GM12864 (cell line): ENCODE results near the gene NES.

ENCODE experiments used
- DNase-seq: peaks from one replicate; pipeline ENCODE4 v3.0.0-alpha.2; 2011; ENCODE audit warnings: low read depth
- H3K4me3 ChIP-seq: 2 replicates; pipeline ENCODE4 v1.5.1; 2011; ENCODE audit warnings: mild to moderate bottlenecking, low read depth, low read length, control low read depth
- CTCF ChIP-seq: IDR thresholded peaks from 2 replicates; pipeline ENCODE4 v1.5.1; 2011; ENCODE audit warnings: low read depth, mild to moderate bottlenecking, moderate library complexity, low read length, control low read depth, inconsistent platforms; ENCODE audit errors: missing control alignments

Gene NES

GRCh38 chr1:156666862-156667609 is 10.2 kb downstream of the NES start:
- TF ChIP-seq CTCF, result no peak
- DNase-seq, result no peak
- no peak overlapping the region for H3K4me3 ChIP-seq

DNA sequence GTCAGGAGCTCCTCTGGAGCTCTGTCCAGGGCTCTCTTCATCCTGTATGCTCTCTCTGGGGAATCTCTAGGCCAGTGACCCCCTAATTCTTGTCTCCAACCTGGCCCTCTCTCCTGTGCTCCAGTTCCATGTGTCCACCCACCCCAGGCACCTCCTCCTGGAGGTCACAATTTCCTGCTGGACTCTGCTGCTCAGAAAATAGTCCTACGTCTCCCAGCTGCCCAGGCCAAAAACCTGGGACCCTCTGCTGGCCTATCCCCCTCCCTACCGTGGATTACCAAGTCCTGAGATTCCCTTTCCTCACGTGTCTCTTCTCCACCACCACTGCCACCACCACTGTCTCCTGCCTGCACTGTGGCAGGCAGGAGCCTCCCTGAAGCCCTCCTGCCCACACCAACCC is 11.7 kb downstream of the NES start:
- TF ChIP-seq CTCF, result no peak
- DNase-seq, result no peak
- H3K4me3 ChIP-seq, result no peak overlapping the region

- no peak for DNase-seq
- no peak overlapping the region for H3K4me3 ChIP-seq
- no peak for TF ChIP-seq CTCF
These were observed 12.3 kb downstream of the NES start for GRCh38 chr1:156664767-156665411.

GRCh38 chr1:156664046-156664766 is 13.0 kb downstream of the NES start:
- H3K4me3 ChIP-seq, result no peak overlapping the region
- no peak for TF ChIP-seq CTCF
- no peak for DNase-seq

- no peak for TF ChIP-seq CTCF
- DNase-seq, result no peak
- H3K4me3 ChIP-seq, result no peak overlapping the region
These were observed 14.0 kb downstream of the NES start for GRCh38 chr1:156663178-156663577.

GRCh38 chr1:156662800-156663055 is 14.5 kb downstream of the NES start:
- H3K4me3 ChIP-seq, result no peak overlapping the region
- DNase-seq, result no peak
- no peak for TF ChIP-seq CTCF
